ENCODE data around the gene DERA.
A peak's percentile ranks its signal among the peaks of the same experiment; 100 is the strongest.
"Not testable (repeated sequence)": the region's sequence is repeated elsewhere in the genome, so short reads cannot be mapped to it uniquely, and the experiment has no call there.

Gene DERA

GRCh38 chr12:15962760-15963159 lies 51.6 kb downstream of the DERA start:
- peaks cover 9% of the 10 kb centered on the region for H3K36me3 ChIP-seq (ENCODE audit: insufficient read depth, low read length)
- H3K27ac ChIP-seq (ENCODE audit: low read depth, low read length) = peak overlapping the region; percentile 65
- H3K79me2 ChIP-seq (ENCODE audit: control insufficient read depth, insufficient read depth, low read length, unreplicated experiment) = no peaks in the 10 kb centered on the region
- H3K4me3 ChIP-seq (ENCODE audit: low read depth, low read length) = no peak overlapping the region; the same call in 1 of the 2 replicates
- H3K27me3 ChIP-seq (ENCODE audit: insufficient read depth, low read length) = no peaks in the 10 kb centered on the region
- H2AFZ ChIP-seq (ENCODE audit: low read length, unreplicated experiment) = no peak overlapping the region
- peaks cover 32% of the 10 kb centered on the region for H3K4me1 ChIP-seq (ENCODE audit: control insufficient read depth, insufficient read depth, low read length, unreplicated experiment)

GRCh38 chr12:15963271-15963670 lies 52.1 kb downstream of the DERA start:
- peaks cover 9% of the 10 kb centered on the region for H3K36me3 ChIP-seq (ENCODE audit: insufficient read depth, low read length)

GRCh38 chr12:15966426-15966825 lies 55.3 kb downstream of the DERA start:
- H2AFZ ChIP-seq (ENCODE audit: low read length, unreplicated experiment) = no peak overlapping the region
- H3K27ac ChIP-seq (ENCODE audit: low read depth, low read length) = peak overlapping the region; percentile 48; the same call in 1 of the 2 replicates

More at GRCh38 chr12:15963271-15963670, 52.1 kb downstream of the DERA start:
- peaks cover 32% of the 10 kb centered on the region for H3K4me1 ChIP-seq (ENCODE audit: control insufficient read depth, insufficient read depth, low read length, unreplicated experiment)
- no peaks in the 10 kb centered on the region for H3K27me3 ChIP-seq (ENCODE audit: insufficient read depth, low read length)
- peak overlapping the region; percentile 65 for H3K27ac ChIP-seq (ENCODE audit: low read depth, low read length)
- H3K4me3 ChIP-seq (ENCODE audit: low read depth, low read length) = no peak overlapping the region; the same call in 1 of the 2 replicates
- no peaks in the 10 kb centered on the region for H3K79me2 ChIP-seq (ENCODE audit: control insufficient read depth, insufficient read depth, low read length, unreplicated experiment)
- H2AFZ ChIP-seq (ENCODE audit: low read length, unreplicated experiment) = no peak overlapping the region

GRCh38 chr12:15967053-15967452 lies 55.9 kb downstream of the DERA start:
- peaks cover 32% of the 10 kb centered on the region for H3K4me1 ChIP-seq (ENCODE audit: control insufficient read depth, insufficient read depth, low read length, unreplicated experiment)
- not testable (repeated sequence) for H3K4me3 ChIP-seq (ENCODE audit: low read depth, low read length); H3K79me2 ChIP-seq (ENCODE audit: control insufficient read depth, insufficient read depth, low read length, unreplicated experiment); H2AFZ ChIP-seq (ENCODE audit: low read length, unreplicated experiment); H3K27me3 ChIP-seq (ENCODE audit: insufficient read depth, low read length)
- H3K27ac ChIP-seq (ENCODE audit: low read depth, low read length) = 0 out of 2 replicates have a peak overlapping the region, but pooled peaks have one; percentile 48
- peaks cover 26% of the 10 kb centered on the region for H3K36me3 ChIP-seq (ENCODE audit: insufficient read depth, low read length)

More at GRCh38 chr12:15966426-15966825, 55.3 kb downstream of the DERA start:
- no peak overlapping the region for H3K4me3 ChIP-seq (ENCODE audit: low read depth, low read length)
- H3K36me3 ChIP-seq (ENCODE audit: insufficient read depth, low read length) = peaks cover 26% of the 10 kb centered on the region
- no peaks in the 10 kb centered on the region for H3K79me2 ChIP-seq (ENCODE audit: control insufficient read depth, insufficient read depth, low read length, unreplicated experiment)
- H3K4me1 ChIP-seq (ENCODE audit: control insufficient read depth, insufficient read depth, low read length, unreplicated experiment) = peaks cover 32% of the 10 kb centered on the region
- no peaks in the 10 kb centered on the region for H3K27me3 ChIP-seq (ENCODE audit: insufficient read depth, low read length)

- Histone ChIP-seq H3K79me2 (ENCODE audit: control insufficient read depth, insufficient read depth, low read length, unreplicated experiment) (no peaks in the 10 kb centered on the region), H2AFZ (ENCODE audit: low read length, unreplicated experiment) (no peak overlapping the region), H3K27ac (ENCODE audit: low read depth, low read length) (no peak overlapping the region), H3K36me3 (ENCODE audit: insufficient read depth, low read length) (peaks cover 17% of the 10 kb centered on the region), H3K4me1 (ENCODE audit: control insufficient read depth, insufficient read depth, low read length, unreplicated experiment) (peaks cover 8% of the 10 kb centered on the region), H3K4me3 (ENCODE audit: low read depth, low read length) (no peak overlapping the region), H3K27me3 (ENCODE audit: insufficient read depth, low read length) (no peaks in the 10 kb centered on the region)
Measured at GRCh38 chr12:15971211-15971610, 60.1 kb downstream of the DERA start.

- no peaks in the 10 kb centered on the region for H3K27me3 ChIP-seq (ENCODE audit: insufficient read depth, low read length)
- H3K4me3 ChIP-seq (ENCODE audit: low read depth, low read length) = no peak overlapping the region
- H3K27ac ChIP-seq (ENCODE audit: low read depth, low read length) = no peak overlapping the region
- H3K4me1 ChIP-seq (ENCODE audit: control insufficient read depth, insufficient read depth, low read length, unreplicated experiment) = peaks cover 11% of the 10 kb centered on the region
- no peak overlapping the region for H2AFZ ChIP-seq (ENCODE audit: low read length, unreplicated experiment)
- peaks cover 25% of the 10 kb centered on the region for H3K36me3 ChIP-seq (ENCODE audit: insufficient read depth, low read length)
- no peaks in the 10 kb centered on the region for H3K79me2 ChIP-seq (ENCODE audit: control insufficient read depth, insufficient read depth, low read length, unreplicated experiment)
Measured at GRCh38 chr12:15972894-15973293, 61.8 kb downstream of the DERA start.

GRCh38 chr12:15977999-15978951 lies 67.1 kb downstream of the DERA start:
- Histone ChIP-seq H3K36me3 (ENCODE audit: insufficient read depth, low read length) (peaks cover 8% of the 10 kb centered on the region), H3K79me2 (ENCODE audit: control insufficient read depth, insufficient read depth, low read length, unreplicated experiment) (no peaks in the 10 kb centered on the region), H3K27ac (ENCODE audit: low read depth, low read length) (peak overlapping the region; percentile 96), H3K4me3 (ENCODE audit: low read depth, low read length) (peak overlapping the region; percentile 43; the same call in 1 of the 2 replicates), H3K4me1 (ENCODE audit: control insufficient read depth, insufficient read depth, low read length, unreplicated experiment) (peaks cover 57% of the 10 kb centered on the region), H2AFZ (ENCODE audit: low read length, unreplicated experiment) (peak overlapping the region; percentile 9), H3K27me3 (ENCODE audit: insufficient read depth, low read length) (no peaks in the 10 kb centered on the region)

- H3K4me3 ChIP-seq (ENCODE audit: low read depth, low read length) = peak overlapping the region; percentile 43; the same call in 1 of the 2 replicates
- H3K79me2 ChIP-seq (ENCODE audit: control insufficient read depth, insufficient read depth, low read length, unreplicated experiment) = no peaks in the 10 kb centered on the region
- peak overlapping the region; percentile 66 for H2AFZ ChIP-seq (ENCODE audit: low read length, unreplicated experiment)
- peak overlapping the region; percentile 96 for H3K27ac ChIP-seq (ENCODE audit: low read depth, low read length)
- no peaks in the 10 kb centered on the region for H3K27me3 ChIP-seq (ENCODE audit: insufficient read depth, low read length)
- peaks cover 8% of the 10 kb centered on the region for H3K36me3 ChIP-seq (ENCODE audit: insufficient read depth, low read length)
- H3K4me1 ChIP-seq (ENCODE audit: control insufficient read depth, insufficient read depth, low read length, unreplicated experiment) = peaks cover 57% of the 10 kb centered on the region
Measured at GRCh38 chr12:15979096-15980092, 68.3 kb downstream of the DERA start.

GRCh38 chr12:15982071-15982470 lies 70.9 kb downstream of the DERA start:
- H3K36me3 ChIP-seq (ENCODE audit: insufficient read depth, low read length) = peaks cover 7% of the 10 kb centered on the region; the same call in 1 of the 2 replicates
- no peak overlapping the region for H3K4me3 ChIP-seq (ENCODE audit: low read depth, low read length)
- peaks cover 54% of the 10 kb centered on the region for H3K4me1 ChIP-seq (ENCODE audit: control insufficient read depth, insufficient read depth, low read length, unreplicated experiment)
- H3K79me2 ChIP-seq (ENCODE audit: control insufficient read depth, insufficient read depth, low read length, unreplicated experiment) = no peaks in the 10 kb centered on the region
- H3K27me3 ChIP-seq (ENCODE audit: insufficient read depth, low read length) = no peaks in the 10 kb centered on the region
- H2AFZ ChIP-seq (ENCODE audit: low read length, unreplicated experiment) = peak overlapping the region; percentile 41
- H3K27ac ChIP-seq (ENCODE audit: low read depth, low read length) = peak overlapping the region; percentile 59

- H3K27me3 ChIP-seq (ENCODE audit: insufficient read depth, low read length) = no peaks in the 10 kb centered on the region
- peak overlapping the region; percentile 41 for H2AFZ ChIP-seq (ENCODE audit: low read length, unreplicated experiment)
- H3K4me1 ChIP-seq (ENCODE audit: control insufficient read depth, insufficient read depth, low read length, unreplicated experiment) = peaks cover 50% of the 10 kb centered on the region
- H3K79me2 ChIP-seq (ENCODE audit: control insufficient read depth, insufficient read depth, low read length, unreplicated experiment) = no peaks in the 10 kb centered on the region
- H3K36me3 ChIP-seq (ENCODE audit: insufficient read depth, low read length) = peaks cover 8% of the 10 kb centered on the region; the same call in 1 of the 2 replicates
- H3K27ac ChIP-seq (ENCODE audit: low read depth, low read length) = peak overlapping the region; percentile 59
- no peak overlapping the region for H3K4me3 ChIP-seq (ENCODE audit: low read depth, low read length)
Measured at GRCh38 chr12:15982471-15982870, 71.3 kb downstream of the DERA start.
